Right forelimb (tissue), 1 donor: ENCODE results near the gene PGAP3.
"Not testable (repeated sequence)": the region's sequence is repeated elsewhere in the genome, so short reads cannot be mapped to it uniquely, and the experiment has no call there.

Source experiments
- DNase-seq: peaks from one replicate; pipeline ENCODE4 v3.0.0-alpha.2; 2018

The PGAP3 gene

GRCh38 chr17:39687546-39688474, at the start of gene PGAP3:
Gene PGAP3 (minus strand): TSS chr17:39688057. CDS start chr17:39688014, 43 bp downstream.
- DNase-seq = peak; percentile 92

- DNase-seq = no peak
Measured at GRCh38 chr17:39737206-39737759, 49.4 kb upstream of the PGAP3 start.

GRCh38 chr17:39736319-39737165, 48.7 kb upstream of the PGAP3 start:
- no peak for DNase-seq

GRCh38 chr17:39735882-39736281, 48.0 kb upstream of the PGAP3 start:
- DNase-seq = no peak

- DNase-seq = no peak
Measured at GRCh38 chr17:39732586-39732985, 44.7 kb upstream of the PGAP3 start.

GRCh38 chr17:39730095-39730921, 42.5 kb upstream of the PGAP3 start, which contains the start of gene MIEN1:
Gene MIEN1 (minus strand): TSS chr17:39730532. CDS start chr17:39730495, 37 bp downstream.
- peak; percentile 96 for DNase-seq

GRCh38 chr17:39729280-39729851, 41.5 kb upstream of the PGAP3 start:
- no peak for DNase-seq

GRCh38 chr17:39727556-39727955, 39.7 kb upstream of the PGAP3 start:
- DNase-seq = no peak

GRCh38 chr17:39726617-39727016, 38.8 kb upstream of the PGAP3 start:
- no peak for DNase-seq

GRCh38 chr17:39725923-39726322, 38.1 kb upstream of the PGAP3 start:
- DNase-seq = not testable (repeated sequence)

GRCh38 chr17:39724731-39725130, 36.9 kb upstream of the PGAP3 start:
- DNase-seq = no peak

- no peak for DNase-seq
Measured at GRCh38 chr17:39722965-39723848, 35.4 kb upstream of the PGAP3 start.

GRCh38 chr17:39722104-39722503, 34.2 kb upstream of the PGAP3 start:
- DNase-seq = no peak

- DNase-seq = no peak
Measured at GRCh38 chr17:39719563-39720355, 31.9 kb upstream of the PGAP3 start.

GRCh38 chr17:39717660-39718059, 29.8 kb upstream of the PGAP3 start:
- no peak for DNase-seq

- DNase-seq = no peak
Measured at GRCh38 chr17:39716879-39717536, 29.2 kb upstream of the PGAP3 start.

GRCh38 chr17:39716073-39716818, 28.4 kb upstream of the PGAP3 start:
- no peak for DNase-seq

- DNase-seq = no peak
Measured at GRCh38 chr17:39715375-39716072, 27.7 kb upstream of the PGAP3 start.
